AG09309 (cell line): ENCODE data around the gene ZNF335.

Source experiments
- DNase-seq: peaks from one replicate; pipeline ENCODE4 v3.0.0-alpha.2; 2010; ENCODE audit warnings: low read depth
- H3K4me3 ChIP-seq: 2 replicates; pipeline ENCODE4 v1.5.1; 2011; ENCODE audit warnings: mild to moderate bottlenecking, low read depth, low read length, moderate library complexity; ENCODE audit not compliant: control insufficient read depth
- TF ChIP-seq, protein P1 (sequence below): IDR thresholded peaks from 2 replicates; pipeline ENCODE4 v1.5.1; 2011; ENCODE audit warnings: mild to moderate bottlenecking, low read depth, low read length, inconsistent platforms; ENCODE audit not compliant: insufficient read depth, control insufficient read depth; ENCODE audit errors: missing control alignments

ZNF335 gene

DNA sequence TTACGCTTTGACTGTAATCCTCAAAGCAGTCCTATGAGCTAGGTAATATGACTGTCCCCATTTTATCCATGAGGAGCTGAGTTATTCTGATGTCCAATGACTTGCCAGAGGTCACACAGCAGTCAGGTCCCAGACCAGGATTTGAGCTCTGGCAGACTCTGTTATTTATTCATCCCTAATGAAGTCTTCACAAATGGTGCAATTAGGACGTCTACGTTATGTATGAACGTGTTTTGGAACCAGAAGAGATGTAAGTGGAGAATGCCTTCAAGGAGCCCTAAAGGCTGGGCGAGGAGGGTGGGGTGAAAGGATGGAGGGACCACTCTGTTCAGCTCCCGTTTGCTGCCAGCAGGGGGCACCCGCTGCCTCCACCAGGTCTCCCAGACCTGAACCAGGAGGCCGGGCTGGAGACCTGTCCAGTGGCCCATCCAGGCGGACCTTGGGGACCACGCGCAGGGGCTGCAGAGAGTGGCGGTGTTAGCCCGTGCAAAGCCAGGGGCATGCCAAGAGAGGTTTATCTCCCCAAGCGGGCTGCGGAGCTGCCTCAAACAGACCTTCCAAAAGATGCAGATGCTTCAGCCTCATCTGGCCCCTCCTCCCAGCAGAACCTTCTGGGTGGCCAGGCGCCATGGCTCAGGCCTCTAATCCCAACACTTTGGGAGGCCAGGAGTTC lies 15.2 kb upstream of the ZNF335 start:
- no peak overlapping the region for H3K4me3 ChIP-seq
- TF ChIP-seq, protein P1, sequence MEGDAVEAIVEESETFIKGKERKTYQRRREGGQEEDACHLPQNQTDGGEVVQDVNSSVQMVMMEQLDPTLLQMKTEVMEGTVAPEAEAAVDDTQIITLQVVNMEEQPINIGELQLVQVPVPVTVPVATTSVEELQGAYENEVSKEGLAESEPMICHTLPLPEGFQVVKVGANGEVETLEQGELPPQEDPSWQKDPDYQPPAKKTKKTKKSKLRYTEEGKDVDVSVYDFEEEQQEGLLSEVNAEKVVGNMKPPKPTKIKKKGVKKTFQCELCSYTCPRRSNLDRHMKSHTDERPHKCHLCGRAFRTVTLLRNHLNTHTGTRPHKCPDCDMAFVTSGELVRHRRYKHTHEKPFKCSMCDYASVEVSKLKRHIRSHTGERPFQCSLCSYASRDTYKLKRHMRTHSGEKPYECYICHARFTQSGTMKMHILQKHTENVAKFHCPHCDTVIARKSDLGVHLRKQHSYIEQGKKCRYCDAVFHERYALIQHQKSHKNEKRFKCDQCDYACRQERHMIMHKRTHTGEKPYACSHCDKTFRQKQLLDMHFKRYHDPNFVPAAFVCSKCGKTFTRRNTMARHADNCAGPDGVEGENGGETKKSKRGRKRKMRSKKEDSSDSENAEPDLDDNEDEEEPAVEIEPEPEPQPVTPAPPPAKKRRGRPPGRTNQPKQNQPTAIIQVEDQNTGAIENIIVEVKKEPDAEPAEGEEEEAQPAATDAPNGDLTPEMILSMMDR: peak; percentile 91
- no peak for DNase-seq

DNA sequence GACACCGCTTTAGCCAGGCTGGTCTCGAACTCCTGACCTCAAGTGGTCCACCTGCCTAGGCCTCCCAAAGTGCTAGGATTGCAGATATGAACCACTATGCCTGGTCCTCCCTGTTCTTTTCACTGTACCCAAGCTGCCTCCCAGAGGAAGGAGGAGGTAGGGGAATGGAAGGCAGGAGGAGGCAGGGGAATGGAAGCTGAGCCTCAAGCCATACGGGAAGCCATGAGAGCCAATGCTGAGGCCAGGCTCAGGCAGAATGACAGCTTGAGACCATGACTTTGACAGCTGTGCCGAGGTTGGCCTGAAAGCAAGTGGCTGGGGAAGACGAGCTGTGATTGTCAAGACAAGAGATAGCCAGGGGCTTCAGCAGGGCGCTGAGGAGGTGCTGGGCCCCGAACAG lies 13.6 kb upstream of the ZNF335 start:
- H3K4me3 ChIP-seq: no peak overlapping the region
- TF ChIP-seq, protein P1: peak; percentile 27
- DNase-seq: no peak

DNA sequence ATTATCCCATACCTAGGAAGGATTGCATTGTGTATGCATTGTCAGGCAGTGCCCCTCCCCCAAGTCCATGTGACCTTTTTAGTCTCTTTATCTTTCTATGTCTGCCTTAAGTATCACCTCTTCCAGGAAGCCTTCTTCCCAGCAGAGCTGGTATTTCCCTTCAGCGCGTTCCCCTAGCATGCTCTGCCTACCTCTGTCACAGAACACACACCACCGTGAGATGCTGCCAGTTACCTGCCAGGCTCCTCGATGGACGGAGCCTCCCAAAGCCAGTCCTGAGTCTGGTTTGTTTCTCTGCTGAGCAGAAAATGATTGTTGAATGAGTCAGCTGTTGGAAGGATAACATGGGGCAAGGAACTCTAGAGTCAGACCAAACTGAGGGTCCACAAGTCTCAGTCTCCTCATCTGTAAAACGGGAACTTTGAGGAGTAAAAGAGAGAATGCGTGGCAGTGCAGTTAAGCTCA lies 11.3 kb upstream of the ZNF335 start:
- no peak overlapping the region for H3K4me3 ChIP-seq
- no peak for DNase-seq
- TF ChIP-seq, protein P1: no peak

DNA sequence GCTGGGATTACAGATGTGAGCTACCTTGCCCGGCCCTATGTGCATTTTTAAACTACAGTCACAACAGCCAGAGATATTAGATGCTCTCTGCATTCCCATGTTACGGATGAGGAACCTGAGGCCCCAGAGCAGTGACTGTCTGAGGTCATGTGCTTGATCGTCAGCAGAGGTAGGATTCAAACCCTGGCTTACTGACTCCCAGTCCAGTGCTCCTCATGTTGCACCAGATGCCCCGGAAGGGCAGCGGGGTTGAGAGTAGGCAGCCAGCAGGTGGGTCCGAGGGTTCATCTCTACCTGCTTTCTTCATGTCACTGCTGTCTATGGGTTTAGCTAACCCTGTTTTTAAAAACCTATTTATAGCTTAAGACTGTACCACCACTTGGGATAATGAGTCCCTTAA lies 9.3 kb upstream of the ZNF335 start:
- TF ChIP-seq, protein P1: no peak
- no peak overlapping the region for H3K4me3 ChIP-seq
- no peak for DNase-seq

DNA sequence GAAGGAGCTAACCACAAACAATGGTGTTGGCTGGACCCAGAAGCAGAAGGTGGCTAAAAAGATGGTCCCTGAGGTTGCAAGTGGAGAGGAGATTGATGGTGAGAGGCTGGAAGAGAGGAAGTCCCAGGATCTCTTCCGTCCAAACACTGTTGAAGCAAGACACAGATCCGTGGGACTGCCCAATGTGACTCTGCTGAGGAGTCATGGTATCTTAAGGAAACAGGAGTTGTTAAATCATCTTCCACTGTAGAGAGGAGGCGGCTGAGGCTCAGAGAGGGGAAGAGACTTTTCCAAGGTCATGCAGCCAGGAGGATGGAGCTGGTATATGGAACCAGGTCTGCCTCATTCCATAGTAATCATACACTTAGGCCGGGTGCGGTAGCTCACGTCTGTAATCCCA lies 4.1 kb upstream of the ZNF335 start:
- TF ChIP-seq, protein P1: no peak
- no peak overlapping the region for H3K4me3 ChIP-seq
- DNase-seq: no peak

DNA sequence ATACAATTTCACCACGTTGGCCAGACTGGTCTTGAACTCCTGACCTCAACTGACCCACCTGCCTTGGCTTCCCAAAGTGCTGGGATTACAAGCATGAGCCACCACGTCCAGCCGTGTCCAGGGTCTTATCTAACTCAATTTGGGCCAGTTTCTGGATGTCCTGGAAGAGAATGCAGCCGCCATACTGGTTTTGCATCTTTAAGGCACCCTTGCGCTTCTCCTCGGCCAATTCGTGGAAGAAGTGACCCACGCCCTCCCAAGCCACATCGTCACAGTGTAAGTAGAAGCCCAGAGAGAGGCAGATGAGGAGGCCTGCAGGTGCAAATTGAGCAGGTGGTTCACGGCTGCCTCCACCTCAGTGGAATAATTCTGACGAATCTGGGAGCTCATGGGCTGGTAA lies 3.7 kb upstream of the ZNF335 start:
- DNase-seq: no peak
- H3K4me3 ChIP-seq: no peak overlapping the region
- TF ChIP-seq, protein P1: no peak
